ENCODE results near the gene GGACT. TPM values are rescaled to one million over a fixed set of nuclear protein-coding genes. Genes with fewer than 3 reads are reported as not detected.

The GGACT gene
- total RNA-seq, 1 experiment from 2014 or later: 3.8 TPM

- Histone ChIP-seq H3K27me3 (replicated peaks; ENCODE audit: insufficient read depth, low read depth, low read length, poor library complexity) (no peaks in the 10 kb centered on the region), H3K9me3 (ENCODE audit: low read depth, low read length, poor library complexity, severe bottlenecking) (no peaks in the 10 kb centered on the region), H3K27ac (ENCODE audit: low read depth, low read length, poor library complexity, severe bottlenecking) (no peak overlapping the region), H3K4me3 (ENCODE audit: low read depth, low read length, poor library complexity, severe bottlenecking) (no peak overlapping the region), H3K36me3 (ENCODE audit: insufficient read depth, low read length, poor library complexity, severe bottlenecking) (no peaks in the 10 kb centered on the region), H3K4me1 (ENCODE audit: insufficient read depth, low read length, poor library complexity, severe bottlenecking) (no peaks in the 10 kb centered on the region)
- no peak for DNase-seq (ENCODE audit: low spot score)
- intact Hi-C loops (cut with micrococcal nuclease; ENCODE audit: unreplicated experiment): no loop called here
- POLR2A ChIA-PET (ENCODE audit: low non-redundant PET): no interaction called here
- BruUV-seq (replicated peaks): no TSS peak
- CTCF ChIA-PET: interaction anchor here (0.6 kb wide), 1 partner anchor 16 kb away, joined by 4 read pairs; no protein-coding TSS in a partner anchor
- TF ChIP-seq EZH2 (IDR thresholded peaks at IDR 0.05; ENCODE audit: borderline replicate concordance, low read depth, low read length, poor library complexity, severe bottlenecking): no peak
- no peak for TF ChIP-seq CTCF (conservative IDR thresholded peaks at IDR 0.05; ENCODE audit: low read depth, low read length)
These were observed 24.4 kb upstream of the GGACT start for GRCh38 chr13:100613031-100613430.

GRCh38 chr13:100611678-100612492 lies 23.3 kb upstream of the GGACT start:
- no peaks in the 10 kb centered on the region for H3K4me1 ChIP-seq (ENCODE audit: insufficient read depth, low read length, poor library complexity, severe bottlenecking)
- BruUV-seq (replicated peaks): no TSS peak
- ChIA-PET CTCF (no interaction called here), POLR2A (ENCODE audit: low non-redundant PET) (interaction anchor here (0.7 kb wide), 1 partner anchor 18 kb away, joined by 6 read pairs; no protein-coding TSS in a partner anchor)
- no peak overlapping the region for H3K4me3 ChIP-seq (ENCODE audit: low read depth, low read length, poor library complexity, severe bottlenecking)
- no peak for DNase-seq (ENCODE audit: low spot score)
- no peaks in the 10 kb centered on the region for H3K9me3 ChIP-seq (ENCODE audit: low read depth, low read length, poor library complexity, severe bottlenecking)
- no peaks in the 10 kb centered on the region for H3K36me3 ChIP-seq (ENCODE audit: insufficient read depth, low read length, poor library complexity, severe bottlenecking)
- no peak for TF ChIP-seq CTCF (conservative IDR thresholded peaks at IDR 0.05; ENCODE audit: low read depth, low read length)
- TF ChIP-seq EZH2 (IDR thresholded peaks at IDR 0.05; ENCODE audit: borderline replicate concordance, low read depth, low read length, poor library complexity, severe bottlenecking): no peak
- intact Hi-C loops (cut with micrococcal nuclease; ENCODE audit: unreplicated experiment): no loop called here
- no peak overlapping the region for H3K27ac ChIP-seq (ENCODE audit: low read depth, low read length, poor library complexity, severe bottlenecking)
- H3K27me3 ChIP-seq (replicated peaks; ENCODE audit: insufficient read depth, low read depth, low read length, poor library complexity): no peaks in the 10 kb centered on the region

- ChIA-PET CTCF (no interaction called here), POLR2A (ENCODE audit: low non-redundant PET) (no interaction called here)
- Histone ChIP-seq H3K36me3 (ENCODE audit: insufficient read depth, low read length, poor library complexity, severe bottlenecking) (no peaks in the 10 kb centered on the region), H3K4me3 (ENCODE audit: low read depth, low read length, poor library complexity, severe bottlenecking) (no peak overlapping the region), H3K27me3 (replicated peaks; ENCODE audit: insufficient read depth, low read depth, low read length, poor library complexity) (no peaks in the 10 kb centered on the region), H3K4me1 (ENCODE audit: insufficient read depth, low read length, poor library complexity, severe bottlenecking) (no peaks in the 10 kb centered on the region), H3K27ac (ENCODE audit: low read depth, low read length, poor library complexity, severe bottlenecking) (no peak overlapping the region), H3K9me3 (ENCODE audit: low read depth, low read length, poor library complexity, severe bottlenecking) (no peaks in the 10 kb centered on the region)
- TF ChIP-seq CTCF (conservative IDR thresholded peaks at IDR 0.05; ENCODE audit: low read depth, low read length) (no peak), EZH2 (IDR thresholded peaks at IDR 0.05; ENCODE audit: borderline replicate concordance, low read depth, low read length, poor library complexity, severe bottlenecking) (no peak)
- intact Hi-C loops (cut with micrococcal nuclease; ENCODE audit: unreplicated experiment): no loop called here
- no TSS peak for BruUV-seq (replicated peaks)
- DNase-seq (ENCODE audit: low spot score): no peak
These were observed 22.1 kb upstream of the GGACT start for GRCh38 chr13:100610391-100611347.

Measured in A673 (cell line).